CD4-positive, CD25-positive, alpha-beta regulatory T cell (primary cell): ENCODE results near the gene APOL4. TPM values are rescaled to one million over a fixed set of nuclear protein-coding genes. Genes with fewer than 3 reads are reported as not detected.
"Not testable (repeated sequence)": the region's sequence is repeated elsewhere in the genome, so short reads cannot be mapped to it uniquely, and the experiment has no call there.

Source experiments
- ATAC-seq, 2 donors: fragments of 150-1000 bp; cut with Tn5 transposase; one replicate each; pipeline ENCODE4 v1.10.0; 2021; ENCODE audit warnings: low read depth in 2 of 2, moderate number of reproducible peaks in 2 of 2, moderate library complexity in 1 of 2
- DNase-seq, 3 donors: peaks; one replicate each; pipeline versions ENCODE4 v3.0.0 to v3.0.0-alpha.2; 2012 to 2022; ENCODE audit warnings: mixed read lengths in 1 of 3
- H3K27ac ChIP-seq: one replicate; pipeline ENCODE4 v1.7.0; 2013; ENCODE audit warnings: mild to moderate bottlenecking, low read length; ENCODE audit not compliant: insufficient read depth, poor library complexity, severe bottlenecking
- H3K27me3 ChIP-seq: one replicate; pipeline ENCODE4 v1.7.0; 2013; ENCODE audit warnings: low read length; ENCODE audit not compliant: control insufficient read depth, insufficient read depth
- H3K36me3 ChIP-seq: one replicate; pipeline ENCODE4 v1.7.0; 2013; ENCODE audit warnings: mild to moderate bottlenecking, low read length, moderate library complexity; ENCODE audit not compliant: control insufficient read depth, insufficient read depth
- H3K4me1 ChIP-seq: 2 replicates; pipeline ENCODE4 v1.7.0; 2013; ENCODE audit warnings: mild to moderate bottlenecking, low read length; ENCODE audit not compliant: insufficient read depth, control insufficient read depth, poor library complexity, severe bottlenecking
- H3K4me3 ChIP-seq: one replicate; pipeline ENCODE4 v1.7.0; 2013; ENCODE audit warnings: low read depth, mild to moderate bottlenecking, low read length, moderate library complexity
- H3K9me3 ChIP-seq, 2 experiments: 1 replicate in 1 of 2; 2 replicates in 1 of 2; pipeline ENCODE4 v1.7.0; 2013; ENCODE audit warnings: low read length in 2 of 2, mild to moderate bottlenecking in 1 of 2, moderate library complexity in 1 of 2; ENCODE audit not compliant: control insufficient read depth in 2 of 2
- H3K27ac Mint-ChIP-seq, 3 donors: one replicate each; pipeline ENCODE4 v1.8.0; 2020 to 2022; ENCODE audit warnings: mild to moderate bottlenecking in 3 of 3, mixed read lengths in 3 of 3, moderate library complexity in 2 of 3
- H3K27me3 Mint-ChIP-seq: one replicate; pipeline ENCODE4 v1.8.0; 2022; ENCODE audit warnings: mild to moderate bottlenecking, mixed read lengths
- H3K36me3 Mint-ChIP-seq: one replicate; pipeline ENCODE4 v1.8.0; 2020; ENCODE audit warnings: mixed read lengths
- H3K4me1 Mint-ChIP-seq, 4 donors: one replicate each; pipeline ENCODE4 v1.8.0; 2020 to 2022; ENCODE audit warnings: mixed read lengths in 4 of 4, mild to moderate bottlenecking in 1 of 4
- H3K4me3 Mint-ChIP-seq, 4 donors: one replicate each; pipeline ENCODE4 v1.8.0; 2020 to 2022; ENCODE audit warnings: mild to moderate bottlenecking in 4 of 4, mixed read lengths in 4 of 4, moderate library complexity in 3 of 4
- H3K9me3 Mint-ChIP-seq, 7 donors: one replicate each; pipeline ENCODE4 v1.8.0; 2020 to 2022; ENCODE audit warnings: mixed read lengths in 7 of 7, mild to moderate bottlenecking in 3 of 7, moderate library complexity in 2 of 7
- polyA plus RNA-seq, 4 donors: library from polyadenylated mRNA; unstranded; fragments of 300-500 nt; fragmentation: Illumina TruSeq; gene quantifications; one replicate each; pipeline ENCODE4 v1.2.3, GENCODE V29; 2021
- total RNA-seq: library from RNA; stranded (reverse); gene quantifications from one replicate; pipeline ENCODE4 v1.2.3, GENCODE V29; 2022

The APOL4 gene
- total and polyA plus RNA-seq, 5 donors from 2014 or later: not detected

DNA sequence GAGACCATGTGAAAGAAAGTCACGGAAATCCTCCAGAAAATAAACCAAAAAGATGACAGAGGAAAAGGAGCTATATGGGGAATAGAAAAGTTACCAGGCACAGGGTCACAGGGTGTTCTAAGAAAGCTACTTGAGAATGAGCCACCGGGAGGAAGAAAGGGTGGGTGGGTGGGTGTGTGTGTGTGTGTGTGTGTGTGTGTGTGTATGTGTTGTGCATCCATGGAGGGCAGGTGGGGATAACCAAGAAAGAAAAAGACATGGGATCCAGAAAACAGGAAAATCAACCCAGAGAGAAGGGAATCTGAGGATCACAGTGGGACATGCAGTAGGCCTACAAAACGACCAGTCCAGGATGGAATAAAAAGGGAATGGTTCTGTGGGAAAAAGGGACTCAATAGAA is 34.0 kb upstream of the APOL4 start:
- H3K4me1 Mint-ChIP-seq: peaks cover 37 to 64% (median 48%) of the 10 kb centered on the region in 4 donors
- Histone ChIP-seq H3K4me1 (peaks cover 38% of the 10 kb centered on the region), H3K27me3 (no peaks in the 10 kb centered on the region), H3K27ac (no peak overlapping the region), H3K4me3 (peak overlapping the region; percentile 29), H3K9me3 (no peaks in the 10 kb centered on the region), H3K36me3 (peaks cover 53% of the 10 kb centered on the region)
- H3K36me3 Mint-ChIP-seq: peaks cover 60% of the 10 kb centered on the region
- peak overlapping the region; percentile 79 to 100 (median 96) for H3K4me3 Mint-ChIP-seq
- H3K27ac Mint-ChIP-seq: peak overlapping the region; percentile 0 to 87 (median 75)
- DNase-seq: no peak
- H3K27me3 Mint-ChIP-seq: no peaks in the 10 kb centered on the region
- peaks cover 0 to 2% (median 0%) of the 10 kb centered on the region in 7 donors for H3K9me3 Mint-ChIP-seq
- no peak for ATAC-seq

DNA sequence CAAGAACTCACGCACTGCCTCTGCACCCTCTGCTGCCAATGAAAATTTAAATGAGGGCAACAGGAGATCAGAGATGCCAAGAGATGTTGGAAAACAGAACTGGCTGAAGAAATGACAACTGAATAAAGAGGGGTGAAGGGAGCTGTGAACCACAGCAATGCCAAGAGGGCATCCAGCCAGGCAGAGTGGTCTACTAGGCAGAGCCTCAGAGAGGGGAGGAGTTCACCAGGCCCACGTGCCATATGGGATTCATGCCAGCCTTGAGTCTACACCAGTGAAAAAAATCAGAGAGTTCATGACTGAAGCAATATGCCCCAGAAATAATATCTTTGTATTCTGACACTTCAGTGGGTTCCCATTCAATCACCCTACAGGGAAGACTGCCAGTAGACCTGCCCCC is 33.3 kb upstream of the APOL4 start:
- no peaks in the 10 kb centered on the region for H3K27me3 Mint-ChIP-seq
- no peak for DNase-seq
- Histone ChIP-seq H3K27me3 (no peaks in the 10 kb centered on the region), H3K4me1 (peaks cover 36% of the 10 kb centered on the region), H3K4me3 (peak overlapping the region; percentile 11), H3K9me3 (no peaks in the 10 kb centered on the region), H3K36me3 (peaks cover 59% of the 10 kb centered on the region), H3K27ac (no peak overlapping the region)
- H3K36me3 Mint-ChIP-seq: peaks cover 65% of the 10 kb centered on the region
- peak overlapping the region in 3 of 4 donors; percentile 3 to 96 (median 73) for H3K4me3 Mint-ChIP-seq
- H3K27ac Mint-ChIP-seq: peak overlapping the region in 2 of 3 donors; percentile 42 to 87
- ATAC-seq: no peak
- peaks cover 0 to 2% (median 0%) of the 10 kb centered on the region in 7 donors for H3K9me3 Mint-ChIP-seq
- peaks cover 37 to 60% (median 48%) of the 10 kb centered on the region in 4 donors for H3K4me1 Mint-ChIP-seq

DNA sequence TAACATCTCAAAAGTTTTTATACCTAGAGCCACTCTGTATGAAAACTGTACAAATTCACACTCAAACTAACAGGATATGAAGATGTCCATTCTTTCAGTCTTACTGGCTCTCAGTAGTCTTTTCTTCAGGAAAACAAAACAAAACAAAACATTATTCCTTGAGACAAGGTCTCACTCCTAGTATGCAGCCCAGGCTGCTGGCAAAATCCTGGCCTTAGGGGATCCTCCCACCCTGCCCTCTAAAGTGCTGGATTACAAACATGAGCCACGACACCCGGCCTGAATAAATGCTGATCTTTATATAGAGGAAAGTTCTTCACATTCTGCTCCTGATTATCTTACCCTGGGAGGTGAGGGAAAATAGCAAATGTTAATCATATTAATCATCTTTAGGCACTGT is 32.6 kb upstream of the APOL4 start:
- peaks cover 66% of the 10 kb centered on the region for H3K36me3 ChIP-seq
- Mint-ChIP-seq H3K27me3 (no peaks in the 10 kb centered on the region), H3K9me3 (peaks cover 0 to 2% (median 0%) of the 10 kb centered on the region in 7 donors), H3K4me1 (peaks cover 34 to 53% (median 43%) of the 10 kb centered on the region in 4 donors), H3K27ac (peak overlapping the region in 2 of 3 donors; percentile 42 to 87), H3K4me3 (peak overlapping the region in 1 of 4 donors; percentile 96), H3K36me3 (peaks cover 68% of the 10 kb centered on the region)
- ATAC-seq: no peak
- no peaks in the 10 kb centered on the region for H3K27me3 ChIP-seq
- H3K4me1 ChIP-seq: peaks cover 31% of the 10 kb centered on the region
- H3K27ac ChIP-seq: no peak overlapping the region
- H3K9me3 ChIP-seq: no peaks in the 10 kb centered on the region
- DNase-seq: no peak
- H3K4me3 ChIP-seq: no peak overlapping the region

DNA sequence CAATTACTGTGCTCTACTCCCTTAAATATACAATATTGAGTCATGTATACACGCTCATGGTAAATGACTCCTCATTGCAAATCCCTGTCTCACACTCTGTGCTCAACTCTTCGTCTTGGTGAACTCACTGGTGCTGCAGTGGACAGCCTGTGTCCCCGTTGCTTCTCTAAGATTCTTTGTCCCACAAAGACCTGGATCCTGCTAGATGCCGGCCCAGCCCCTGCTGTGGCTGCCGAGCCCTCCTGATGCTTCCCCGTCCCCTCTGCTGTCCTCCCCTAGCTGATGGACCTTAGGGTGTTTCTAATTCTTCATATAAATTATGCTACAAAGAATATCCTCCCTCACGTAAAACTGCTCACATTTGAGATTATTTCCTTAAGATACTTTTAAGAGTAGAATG is 32.2 kb upstream of the APOL4 start:
- Histone ChIP-seq H3K4me1 (peaks cover 29% of the 10 kb centered on the region), H3K36me3 (peaks cover 71% of the 10 kb centered on the region), H3K27ac (no peak overlapping the region), H3K4me3 (no peak overlapping the region), H3K27me3 (no peaks in the 10 kb centered on the region), H3K9me3 (no peaks in the 10 kb centered on the region)
- Mint-ChIP-seq H3K4me1 (peaks cover 33 to 49% (median 42%) of the 10 kb centered on the region in 4 donors), H3K27ac (peak overlapping the region in 1 of 3 donors; percentile 87), H3K36me3 (peaks cover 68% of the 10 kb centered on the region), H3K9me3 (peaks cover 0 to 2% (median 0%) of the 10 kb centered on the region in 7 donors), H3K4me3 (peak overlapping the region in 1 of 4 donors; percentile 71), H3K27me3 (no peaks in the 10 kb centered on the region)
- no peak for ATAC-seq
- no peak for DNase-seq

- ATAC-seq (no peak), DNase-seq (no peak)
- H3K36me3 Mint-ChIP-seq: peaks cover 69% of the 10 kb centered on the region
Measured at GRCh38 chr22:36232715-36233401, 31.2 kb upstream of the APOL4 start.

GRCh38 chr22:36231051-36231450 is 29.4 kb upstream of the APOL4 start:
- H3K4me3 ChIP-seq, H3K9me3 ChIP-seq, H3K27me3 ChIP-seq, H3K9me3 Mint-ChIP-seq, DNase-seq, H3K27me3 Mint-ChIP-seq, H3K4me1 ChIP-seq, H3K27ac ChIP-seq, ATAC-seq, H3K4me3 Mint-ChIP-seq: not testable (repeated sequence)
- peaks cover 82% of the 10 kb centered on the region for H3K36me3 ChIP-seq
- Mint-ChIP-seq H3K27ac (peak overlapping the region in 1 of 3 donors; percentile 69), H3K4me1 (peaks cover 21 to 29% (median 25%) of the 10 kb centered on the region in 4 donors), H3K36me3 (peaks cover 73% of the 10 kb centered on the region)

More at GRCh38 chr22:36232715-36233401, 31.2 kb upstream of the APOL4 start:
- no peak overlapping the region for H3K27ac ChIP-seq
- Mint-ChIP-seq H3K4me1 (peaks cover 29 to 41% (median 36%) of the 10 kb centered on the region in 4 donors), H3K27ac (peak overlapping the region in 2 of 3 donors; percentile 32 to 59), H3K27me3 (no peaks in the 10 kb centered on the region), H3K4me3 (peak overlapping the region in 1 of 4 donors; percentile 71), H3K9me3 (peaks cover 0 to 2% (median 0%) of the 10 kb centered on the region in 7 donors)
- no peaks in the 10 kb centered on the region for H3K27me3 ChIP-seq
- no peaks in the 10 kb centered on the region for H3K9me3 ChIP-seq
- H3K36me3 ChIP-seq: peaks cover 79% of the 10 kb centered on the region
- H3K4me3 ChIP-seq: no peak overlapping the region
- peaks cover 20% of the 10 kb centered on the region for H3K4me1 ChIP-seq

DNA sequence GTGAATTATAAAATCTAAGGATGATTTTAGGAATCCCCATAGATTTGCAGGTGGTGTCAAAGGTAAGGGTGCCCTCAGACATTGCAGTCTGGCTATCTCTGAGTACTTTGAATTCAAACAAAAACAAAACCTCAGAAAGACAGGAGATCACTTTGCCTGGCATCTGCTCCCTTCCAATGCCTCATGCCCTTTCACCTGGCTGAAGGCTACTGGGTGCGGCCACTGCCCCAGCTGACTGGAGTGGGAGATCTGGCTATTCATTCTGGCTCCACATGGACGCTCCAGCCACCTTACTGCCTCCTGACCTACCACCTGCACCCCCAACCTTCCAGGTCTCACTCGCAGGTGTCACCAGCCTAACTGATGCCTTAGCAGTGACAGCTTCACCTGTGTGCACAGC is 28.0 kb upstream of the APOL4 start:
- peaks cover 7 to 19% (median 13%) of the 10 kb centered on the region in 4 donors for H3K4me1 Mint-ChIP-seq
- H3K9me3 ChIP-seq, H3K27me3 Mint-ChIP-seq, H3K4me1 ChIP-seq, H3K9me3 Mint-ChIP-seq, H3K27ac ChIP-seq, H3K4me3 ChIP-seq, H3K4me3 Mint-ChIP-seq, DNase-seq, H3K27me3 ChIP-seq, ATAC-seq: not testable (repeated sequence)
- peak overlapping the region in 1 of 3 donors; percentile 73 for H3K27ac Mint-ChIP-seq
- peaks cover 62% of the 10 kb centered on the region for H3K36me3 Mint-ChIP-seq
- H3K36me3 ChIP-seq: peaks cover 70% of the 10 kb centered on the region
